OCI-LY1 (cell line): ENCODE measurements around the gene DHFR2.

Experiments
- H2AFZ ChIP-seq: fragments of 200-600 bp; sonication (generic), shearing (Covaris generic); 2 replicates; pipeline ENCODE4 v1.6.0; 2014; ENCODE audit warnings: antibody characterized with exemption, mild to moderate bottlenecking, low read length
- H3F3A ChIP-seq: fragments of 200-600 bp; sonication (generic), shearing (Covaris generic); 2 replicates; pipeline ENCODE4 v1.6.0; 2014; ENCODE audit warnings: mild to moderate bottlenecking, antibody characterized with exemption, low read length, moderate library complexity; ENCODE audit not compliant: insufficient read depth
- H3K27ac ChIP-seq: fragments of 200-600 bp; sonication (generic); 2 replicates; pipeline ENCODE4 v1.5.1; 2014; ENCODE audit warnings: low read length, mixed run types, mild to moderate bottlenecking, low read depth; ENCODE audit not compliant: poor library complexity, severe bottlenecking
- H3K27me3 ChIP-seq: fragments of 200-600 bp; sonication (generic); 2 replicates; pipeline ENCODE4 v1.6.0; 2014; ENCODE audit warnings: antibody characterized with exemption, mild to moderate bottlenecking, low read length, moderate library complexity; ENCODE audit not compliant: insufficient read depth
- H3K36me3 ChIP-seq: fragments of 200-600 bp; sonication (generic); 2 replicates; pipeline ENCODE4 v1.6.1; 2014; ENCODE audit warnings: mild to moderate bottlenecking, antibody characterized with exemption, low read length, moderate library complexity, mixed read lengths; ENCODE audit not compliant: insufficient read depth
- H3K4me1 ChIP-seq: fragments of 200-600 bp; sonication (generic); 2 replicates; pipeline ENCODE4 v1.5.1; 2014; ENCODE audit warnings: mild to moderate bottlenecking, low read length, moderate library complexity; ENCODE audit not compliant: insufficient read depth, severe bottlenecking
- H3K4me2 ChIP-seq: fragments of 200-600 bp; sonication (generic), shearing (Covaris generic); 2 replicates; pipeline ENCODE4 v1.6.1; 2014; ENCODE audit warnings: low read length
- H3K4me3 ChIP-seq: fragments of 200-600 bp; sonication (generic); 2 replicates; pipeline ENCODE4 v1.5.1; 2014; ENCODE audit warnings: low read length, low read depth, mild to moderate bottlenecking, mixed read lengths; ENCODE audit not compliant: poor library complexity, severe bottlenecking
- H3K79me2 ChIP-seq: fragments of 200-600 bp; shearing (Covaris generic); 2 replicates; pipeline ENCODE4 v1.6.1; 2016; ENCODE audit warnings: mixed run types, low read length, mixed read lengths; ENCODE audit not compliant: insufficient read depth
- H3K9ac ChIP-seq: fragments of 200-600 bp; sonication (generic), shearing (Covaris generic); 2 replicates; pipeline ENCODE4 v1.6.1; 2014; ENCODE audit warnings: mild to moderate bottlenecking, low read length, mixed read lengths
- H3K9me2 ChIP-seq: fragments of 200-600 bp; sonication (generic), shearing (Covaris generic); 2 replicates; pipeline ENCODE4 v1.6.1; 2014; ENCODE audit warnings: low read depth, mild to moderate bottlenecking, low read length, mixed read lengths
- H3K9me3 ChIP-seq: fragments of 200-600 bp; shearing (Covaris generic); 2 replicates; pipeline ENCODE4 v1.6.1; 2014; ENCODE audit warnings: low read length, mixed read lengths
- H4K20me1 ChIP-seq: fragments of 200-600 bp; sonication (generic), shearing (Covaris generic); 2 replicates; pipeline ENCODE4 v1.6.0; 2016; ENCODE audit warnings: mild to moderate bottlenecking, low read length; ENCODE audit not compliant: insufficient read depth
- CTCF ChIP-seq: fragments of 200-600 bp; sonication (generic), shearing (Covaris generic); IDR thresholded peaks from 2 replicates; pipeline ENCODE4 v1.5.1; 2017; ENCODE audit warnings: mild to moderate bottlenecking, antibody characterized with exemption, low read length, moderate library complexity, mixed read lengths
- EZH2 ChIP-seq: fragments of 200-600 bp; sonication (generic), shearing (Covaris generic); IDR thresholded peaks from 2 replicates; pipeline ENCODE4 v1.8.0; 2017; ENCODE audit warnings: borderline replicate concordance, mixed run types, mild to moderate bottlenecking, antibody characterized with exemption, low read length, moderate library complexity, mixed read lengths

Gene DHFR2

GRCh38 chr3:94026623-94027022 is 36.1 kb downstream of the DHFR2 start:
- Histone ChIP-seq H3K9me2 (no peaks in the 10 kb centered on the region), H3K4me3 (no peak overlapping the region), H3K27me3 (no peaks in the 10 kb centered on the region), H2AFZ (no peak overlapping the region), H3K4me1 (no peaks in the 10 kb centered on the region), H3F3A (no peaks in the 10 kb centered on the region), H4K20me1 (no peaks in the 10 kb centered on the region), H3K79me2 (no peaks in the 10 kb centered on the region), H3K9ac (no peak overlapping the region), H3K9me3 (no peaks in the 10 kb centered on the region), H3K27ac (no peak overlapping the region), H3K4me2 (no peak overlapping the region), H3K36me3 (no peaks in the 10 kb centered on the region)
- TF ChIP-seq EZH2 (no peak), CTCF (no peak)

- H3K4me2 ChIP-seq, result no peak overlapping the region
- H3K27ac ChIP-seq, result no peak overlapping the region
- TF ChIP-seq CTCF (no peak), EZH2 (no peak)
Measured at GRCh38 chr3:94024385-94024784, 38.3 kb downstream of the DHFR2 start.

GRCh38 chr3:94020293-94020692 is 42.4 kb downstream of the DHFR2 start:
- no peaks in the 10 kb centered on the region for H3F3A ChIP-seq
- no peaks in the 10 kb centered on the region for H3K9me2 ChIP-seq
- H3K27me3 ChIP-seq, result no peaks in the 10 kb centered on the region
- H4K20me1 ChIP-seq, result no peaks in the 10 kb centered on the region
- no peaks in the 10 kb centered on the region for H3K79me2 ChIP-seq
- H3K9ac ChIP-seq, result no peak overlapping the region
- H3K4me2 ChIP-seq, result no peak overlapping the region
- no peak for TF ChIP-seq CTCF
- TF ChIP-seq EZH2, result no peak
- no peaks in the 10 kb centered on the region for H3K9me3 ChIP-seq
- no peaks in the 10 kb centered on the region for H3K36me3 ChIP-seq
- H2AFZ ChIP-seq, result no peak overlapping the region
- no peak overlapping the region for H3K27ac ChIP-seq
- no peak overlapping the region for H3K4me3 ChIP-seq
- no peaks in the 10 kb centered on the region for H3K4me1 ChIP-seq

More at GRCh38 chr3:94024385-94024784, 38.3 kb downstream of the DHFR2 start:
- H3K9me2 ChIP-seq, result no peaks in the 10 kb centered on the region
- no peak overlapping the region for H3K4me3 ChIP-seq
- H3K4me1 ChIP-seq, result no peaks in the 10 kb centered on the region
- H4K20me1 ChIP-seq, result no peaks in the 10 kb centered on the region
- no peaks in the 10 kb centered on the region for H3F3A ChIP-seq
- no peak overlapping the region for H3K9ac ChIP-seq
- H3K79me2 ChIP-seq, result no peaks in the 10 kb centered on the region
- H3K36me3 ChIP-seq, result no peaks in the 10 kb centered on the region
- H2AFZ ChIP-seq, result no peak overlapping the region
- no peaks in the 10 kb centered on the region for H3K9me3 ChIP-seq
- H3K27me3 ChIP-seq, result no peaks in the 10 kb centered on the region
